ENCODE measurements around the gene NEBL. TPM values are rescaled to one million over a fixed set of nuclear protein-coding genes. Genes with fewer than 3 reads are reported as not detected.

NEBL gene
- total and polyA plus RNA-seq, 2 experiments from 2014 or later = 2.3 to 11.4 TPM

- DNase-seq (ENCODE audit: low spot score) (no peak), ATAC-seq (no peak)
- H3K9me2 ChIP-seq (ENCODE audit: insufficient read depth) = no peaks in the 10 kb centered on the region
- H3K4me1 Mint-ChIP-seq = no peaks in the 10 kb centered on the region
- no peaks in the 10 kb centered on the region for H3K27me3 ChIP-seq (ENCODE audit: insufficient read depth)
- H3K27ac ChIP-seq (ENCODE audit: low read depth) = no peak overlapping the region
- H3K27ac Mint-ChIP-seq = no peak overlapping the region
- no peaks in the 10 kb centered on the region for H4K20me1 ChIP-seq (replicated peaks; ENCODE audit: insufficient read depth)
- H3K27me3 Mint-ChIP-seq (ENCODE audit: insufficient read depth, low read depth, poor library complexity) = no peaks in the 10 kb centered on the region
- no peak overlapping the region for H2AFZ ChIP-seq
- no peak for TF ChIP-seq CTCF (conservative IDR thresholded peaks at IDR 0.05; ENCODE audit: low read depth in 2 of 2)
- TF ChIP-seq NANOG (IDR thresholded peaks at IDR 0.05; ENCODE audit: borderline replicate concordance) = no peak
- TF ChIP-seq ZNF462 (CRISPR knock-in tag; IDR thresholded peaks at IDR 0.05) = no peak
- no peak for TF ChIP-seq ZNF331 (CRISPR knock-in tag; IDR thresholded peaks at IDR 0.05; ENCODE audit: low read depth)
- no peak for TF ChIP-seq ZNF114 (CRISPR knock-in tag; IDR thresholded peaks at IDR 0.05)
- TF ChIP-seq CREB1 (CRISPR knock-in tag; IDR thresholded peaks at IDR 0.05; ENCODE audit: low read depth) = no peak
- no peak for TF ChIP-seq POLR2AphosphoS5 (IDR thresholded peaks at IDR 0.05; ENCODE audit: low read depth)
- TF ChIP-seq JUNB (IDR thresholded peaks at IDR 0.05; ENCODE audit: unreplicated experiment) = no peak
- no peak for TF ChIP-seq EZH2phosphoT487 (IDR thresholded peaks at IDR 0.05; ENCODE audit: unreplicated experiment)
- no peak for TF ChIP-seq STAT1 (IDR thresholded peaks at IDR 0.05; ENCODE audit: unreplicated experiment)
- TF ChIP-seq EZH2 (IDR thresholded peaks at IDR 0.05; ENCODE audit: low read depth, unreplicated experiment) = no peak
- TF ChIP-seq REST (IDR thresholded peaks at IDR 0.05; ENCODE audit: unreplicated experiment) = no peak
- no peak for TF ChIP-seq ETS1 (IDR thresholded peaks at IDR 0.05)
- no peaks in the 10 kb centered on the region for H3K9me3 Mint-ChIP-seq
- H3K4me1 ChIP-seq (ENCODE audit: insufficient read depth) = no peaks in the 10 kb centered on the region
- H3F3A ChIP-seq (replicated peaks; ENCODE audit: low read depth) = no peaks in the 10 kb centered on the region
- H3K4me2 ChIP-seq = no peak overlapping the region
- no peaks in the 10 kb centered on the region for H3K36me3 ChIP-seq (ENCODE audit: insufficient read depth)
- H3K4me3 Mint-ChIP-seq = no peak overlapping the region
- no peaks in the 10 kb centered on the region for H3K79me2 ChIP-seq (replicated peaks; ENCODE audit: insufficient read depth)
- H3K36me3 Mint-ChIP-seq (ENCODE audit: low read depth) = no peaks in the 10 kb centered on the region
- no peak overlapping the region for H3K4me3 ChIP-seq
Observed at GRCh38 chr10:20903635-20904390, 6.7 kb upstream of the NEBL start.

All from GM23338 (cell line).